ENCODE data around the gene NCK1.
"Not testable (repeated sequence)": the region's sequence is repeated elsewhere in the genome, so short reads cannot be mapped to it uniquely, and the experiment has no call there.

The NCK1 gene

DNA sequence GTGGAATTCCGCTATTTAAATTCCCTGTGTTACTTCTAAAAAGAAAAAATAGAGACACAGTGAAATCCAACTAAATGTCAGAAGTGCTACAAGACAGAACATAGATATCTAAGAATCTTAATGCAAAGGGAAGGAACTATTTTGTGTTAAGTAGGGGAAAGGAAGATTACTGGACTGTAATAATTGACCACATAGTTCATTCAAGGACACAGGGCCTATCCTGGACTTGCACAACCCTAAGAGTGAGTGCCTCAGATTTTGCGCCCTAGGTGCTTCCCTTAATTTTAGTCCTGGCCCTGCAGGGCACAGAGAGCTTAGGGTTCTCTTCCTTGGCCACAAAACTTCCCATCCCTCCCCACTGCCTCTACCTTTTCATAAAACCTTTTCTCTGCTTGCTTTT lies 92.2 kb downstream of the NCK1 start:
- Histone ChIP-seq H3K4me1 (ENCODE audit: insufficient read depth, low read length) (peaks cover 3% of the 10 kb centered on the region), H3K27me3 (ENCODE audit: control insufficient read depth in 1 of 2, insufficient read depth in 2 of 2, low read length in 2 of 2) (no peaks in the 10 kb centered on the region), H3K36me3 (ENCODE audit: insufficient read depth, low read length) (no peaks in the 10 kb centered on the region), H3K27ac (ENCODE audit: low read depth, low read length) (no peak overlapping the region), H3K9me3 (ENCODE audit: low read length) (no peaks in the 10 kb centered on the region), H3K9ac (ENCODE audit: low read length) (no peak overlapping the region), H3K4me3 (ENCODE audit: low read depth in 1 of 2, low read length in 2 of 2) (no peak overlapping the region)

GRCh38 chr3:136954980-136955780 lies 93.2 kb downstream of the NCK1 start:
- Histone ChIP-seq H3K9ac (ENCODE audit: low read length) (no peak overlapping the region), H3K27me3 (ENCODE audit: control insufficient read depth in 1 of 2, insufficient read depth in 2 of 2, low read length in 2 of 2) (no peaks in the 10 kb centered on the region), H3K4me3 (ENCODE audit: low read depth in 1 of 2, low read length in 2 of 2) (no peak overlapping the region), H3K36me3 (ENCODE audit: insufficient read depth, low read length) (no peaks in the 10 kb centered on the region), H3K27ac (ENCODE audit: low read depth, low read length) (no peak overlapping the region), H3K9me3 (ENCODE audit: low read length) (no peaks in the 10 kb centered on the region), H3K4me1 (ENCODE audit: insufficient read depth, low read length) (peaks cover 3% of the 10 kb centered on the region)

DNA sequence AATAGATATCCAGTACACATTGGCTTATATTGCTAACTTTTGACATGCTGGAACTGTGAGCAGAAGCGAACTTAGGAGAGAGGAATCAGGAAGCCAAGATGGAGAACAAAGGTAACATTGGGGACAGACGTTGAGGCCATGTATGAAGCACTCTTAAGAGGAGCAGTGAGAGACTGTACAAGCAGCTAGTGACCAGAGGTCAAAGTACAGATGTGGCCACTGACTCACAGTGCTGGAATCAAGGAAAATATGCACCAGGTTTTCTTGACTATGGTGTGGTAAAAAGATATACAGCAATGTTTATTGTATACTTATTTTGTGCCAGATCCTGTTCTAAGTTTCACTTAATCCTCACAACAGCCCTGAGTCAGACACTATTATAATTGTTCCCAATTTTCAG lies 93.8 kb downstream of the NCK1 start:
- Histone ChIP-seq H3K9me3 (ENCODE audit: low read length) (no peaks in the 10 kb centered on the region), H3K9ac (ENCODE audit: low read length) (no peak overlapping the region), H3K4me3 (ENCODE audit: low read depth in 1 of 2, low read length in 2 of 2) (no peak overlapping the region), H3K4me1 (ENCODE audit: insufficient read depth, low read length) (peaks cover 3% of the 10 kb centered on the region), H3K27ac (ENCODE audit: low read depth, low read length) (no peak overlapping the region), H3K36me3 (ENCODE audit: insufficient read depth, low read length) (no peaks in the 10 kb centered on the region), H3K27me3 (ENCODE audit: control insufficient read depth in 1 of 2, insufficient read depth in 2 of 2, low read length in 2 of 2) (no peaks in the 10 kb centered on the region)

- no peaks in the 10 kb centered on the region for H3K36me3 ChIP-seq (ENCODE audit: insufficient read depth, low read length)
- H3K9ac ChIP-seq (ENCODE audit: low read length) = no peak overlapping the region
- peaks cover 3% of the 10 kb centered on the region for H3K4me1 ChIP-seq (ENCODE audit: insufficient read depth, low read length)
- H3K27me3 ChIP-seq (ENCODE audit: control insufficient read depth in 1 of 2, insufficient read depth in 2 of 2, low read length in 2 of 2) = no peaks in the 10 kb centered on the region
- H3K27ac ChIP-seq (ENCODE audit: low read depth, low read length) = no peak overlapping the region
- no peaks in the 10 kb centered on the region for H3K9me3 ChIP-seq (ENCODE audit: low read length)
- no peak overlapping the region for H3K4me3 ChIP-seq (ENCODE audit: low read depth in 1 of 2, low read length in 2 of 2)
Measured at GRCh38 chr3:136956971-136957370, 95.0 kb downstream of the NCK1 start.

DNA sequence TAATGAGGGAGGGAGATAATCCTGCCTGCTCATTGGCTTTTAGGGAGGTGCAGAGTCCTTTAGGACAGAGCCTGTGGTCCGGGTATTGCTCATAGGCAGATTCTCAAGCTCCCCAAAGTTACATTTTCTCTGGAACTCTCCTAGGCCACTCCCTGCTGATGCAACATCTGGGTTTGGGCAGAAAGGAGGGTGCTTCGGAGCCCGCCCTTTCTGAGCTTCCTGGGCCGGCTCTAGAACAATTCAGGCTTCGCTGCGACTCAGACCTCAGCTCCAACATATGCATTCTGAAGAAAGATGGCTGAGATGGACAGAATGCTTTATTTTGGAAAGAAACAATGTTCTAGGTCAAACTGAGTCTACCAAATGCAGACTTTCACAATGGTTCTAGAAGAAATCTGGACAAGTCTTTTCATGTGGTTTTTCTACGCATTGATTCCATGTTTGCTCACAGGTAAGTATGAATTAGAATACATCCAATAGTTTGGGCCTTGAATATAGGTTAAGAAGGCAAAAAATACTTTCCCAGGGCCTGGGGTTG lies 95.8 kb downstream of the NCK1 start, which contains the start of gene IL20RB:
Gene IL20RB, plus strand, starts transcription at position 233 of the 538 bp plus-strand sequence. Its CDS starts 131 bp downstream, at position 364.
- Histone ChIP-seq H3K4me3 (ENCODE audit: low read depth in 1 of 2, low read length in 2 of 2) (no peak within 1 kb of the TSS), H3K4me1 (ENCODE audit: insufficient read depth, low read length) (peaks cover 3% of the 10 kb centered on the region), H3K9me3 (ENCODE audit: low read length) (no peaks in the 10 kb centered on the region), H3K27ac (ENCODE audit: low read depth, low read length) (no peak within 1 kb of the TSS), H3K27me3 (ENCODE audit: control insufficient read depth in 1 of 2, insufficient read depth in 2 of 2, low read length in 2 of 2) (no peaks in the 10 kb centered on the region), H3K36me3 (ENCODE audit: insufficient read depth, low read length) (no peaks in the 10 kb centered on the region), H3K9ac (ENCODE audit: low read length) (no peak within 1 kb of the TSS)

DNA sequence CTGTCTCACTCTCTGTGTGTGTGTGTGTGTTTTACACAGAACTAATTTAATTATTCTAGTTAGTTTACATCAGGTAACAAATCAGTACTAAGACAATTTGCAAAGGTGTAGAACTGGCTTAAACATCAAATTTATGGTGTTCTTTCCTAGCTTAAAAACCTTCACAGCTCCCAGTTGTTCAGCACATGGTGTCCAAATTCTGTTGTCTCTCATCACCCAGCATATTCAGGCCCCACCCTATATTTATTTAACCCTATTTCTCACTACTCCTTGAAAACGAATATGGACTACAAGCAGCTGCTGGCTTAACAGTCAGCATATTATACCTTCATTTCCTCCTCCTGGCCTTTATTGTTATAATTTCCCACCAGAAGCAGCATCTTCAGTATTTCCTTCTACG lies 96.9 kb downstream of the NCK1 start:
- Histone ChIP-seq H3K4me3 (ENCODE audit: low read depth in 1 of 2, low read length in 2 of 2) (no peak overlapping the region), H3K27me3 (ENCODE audit: control insufficient read depth in 1 of 2, insufficient read depth in 2 of 2, low read length in 2 of 2) (no peaks in the 10 kb centered on the region), H3K9ac (ENCODE audit: low read length) (no peak overlapping the region), H3K27ac (ENCODE audit: low read depth, low read length) (no peak overlapping the region), H3K36me3 (ENCODE audit: insufficient read depth, low read length) (no peaks in the 10 kb centered on the region), H3K4me1 (ENCODE audit: insufficient read depth, low read length) (peaks cover 3% of the 10 kb centered on the region), H3K9me3 (ENCODE audit: low read length) (no peaks in the 10 kb centered on the region)

DNA sequence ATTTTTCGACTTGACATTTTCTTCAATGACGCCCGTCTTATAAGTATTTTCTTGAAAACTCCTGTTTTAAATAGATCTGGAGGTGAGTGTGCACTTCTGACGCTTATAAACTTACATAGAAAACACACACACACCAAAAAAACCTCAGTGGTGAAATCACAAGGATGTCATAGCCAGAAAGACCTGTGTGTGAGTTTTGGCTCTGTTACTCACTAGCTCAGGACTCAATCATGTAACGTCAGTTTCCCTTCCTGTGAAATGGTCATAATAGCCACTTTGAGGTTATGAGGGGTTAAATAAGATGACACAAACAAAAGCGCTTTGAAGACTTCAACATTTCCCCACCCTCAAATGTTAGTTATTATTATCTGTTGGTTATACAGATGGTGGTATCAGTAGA lies 97.6 kb downstream of the NCK1 start:
- peaks cover 3% of the 10 kb centered on the region for H3K4me1 ChIP-seq (ENCODE audit: insufficient read depth, low read length)
- no peaks in the 10 kb centered on the region for H3K27me3 ChIP-seq (ENCODE audit: control insufficient read depth in 1 of 2, insufficient read depth in 2 of 2, low read length in 2 of 2)
- H3K9ac ChIP-seq (ENCODE audit: low read length) = no peak overlapping the region
- no peaks in the 10 kb centered on the region for H3K9me3 ChIP-seq (ENCODE audit: low read length)
- no peak overlapping the region for H3K4me3 ChIP-seq (ENCODE audit: low read depth in 1 of 2, low read length in 2 of 2)
- H3K27ac ChIP-seq (ENCODE audit: low read depth, low read length) = no peak overlapping the region
- no peaks in the 10 kb centered on the region for H3K36me3 ChIP-seq (ENCODE audit: insufficient read depth, low read length)

GRCh38 chr3:136960838-136961836 lies 99.1 kb downstream of the NCK1 start:
- no peaks in the 10 kb centered on the region for H3K36me3 ChIP-seq (ENCODE audit: insufficient read depth, low read length)
- no peak overlapping the region for H3K4me3 ChIP-seq (ENCODE audit: low read depth in 1 of 2, low read length in 2 of 2)
- no peaks in the 10 kb centered on the region for H3K9me3 ChIP-seq (ENCODE audit: low read length)
- H3K27me3 ChIP-seq (ENCODE audit: control insufficient read depth in 1 of 2, insufficient read depth in 2 of 2, low read length in 2 of 2) = no peaks in the 10 kb centered on the region
- no peak overlapping the region for H3K27ac ChIP-seq (ENCODE audit: low read depth, low read length)
- H3K4me1 ChIP-seq (ENCODE audit: insufficient read depth, low read length) = no peaks in the 10 kb centered on the region
- H3K9ac ChIP-seq (ENCODE audit: low read length) = no peak overlapping the region

DNA sequence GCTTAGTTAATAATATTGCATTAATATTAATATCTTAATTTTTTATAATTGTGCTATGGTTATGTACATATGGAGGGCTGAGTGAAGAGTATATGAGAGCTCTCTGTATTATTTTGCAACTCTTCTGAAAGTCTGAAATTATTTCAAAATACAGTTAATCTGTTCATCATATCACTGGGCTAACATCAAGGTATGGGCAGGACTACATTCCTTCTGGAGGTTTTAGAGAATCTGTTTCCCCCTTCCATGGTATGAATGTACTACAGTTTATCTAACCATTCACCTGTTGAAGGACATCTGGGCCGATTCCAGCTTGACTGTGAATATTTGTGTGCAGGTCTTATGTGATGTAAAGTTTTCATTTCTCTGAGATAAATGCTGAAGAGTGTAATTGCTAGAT lies 100.9 kb downstream of the NCK1 start:
- Histone ChIP-seq H3K27ac (ENCODE audit: low read depth, low read length) (no peak overlapping the region), H3K9me3 (ENCODE audit: low read length) (no peaks in the 10 kb centered on the region), H3K27me3 (ENCODE audit: control insufficient read depth in 1 of 2, insufficient read depth in 2 of 2, low read length in 2 of 2) (no peaks in the 10 kb centered on the region), H3K4me1 (ENCODE audit: insufficient read depth, low read length) (no peaks in the 10 kb centered on the region), H3K36me3 (ENCODE audit: insufficient read depth, low read length) (no peaks in the 10 kb centered on the region), H3K9ac (ENCODE audit: low read length) (no peak overlapping the region), H3K4me3 (ENCODE audit: low read depth in 1 of 2, low read length in 2 of 2) (no peak overlapping the region)

DNA sequence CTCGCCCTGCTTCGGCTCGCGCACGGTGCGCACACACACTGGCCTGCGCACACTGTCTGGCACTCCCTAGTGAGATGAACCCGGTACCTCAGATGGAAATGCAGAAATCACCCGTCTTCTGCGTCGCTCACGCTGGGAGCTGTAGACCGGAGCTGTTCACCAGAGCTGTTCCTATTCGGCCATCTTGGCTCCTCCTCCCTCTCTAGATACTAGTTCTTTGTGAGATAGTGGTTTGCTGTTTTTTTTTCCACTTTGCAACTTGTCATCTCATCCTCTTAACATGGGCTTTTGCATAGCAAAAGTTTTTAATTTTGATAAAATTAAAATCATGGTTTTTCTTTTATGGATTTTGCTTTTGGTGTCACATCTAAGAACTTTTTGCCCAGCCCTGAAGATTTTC lies 107.5 kb downstream of the NCK1 start:
- H3K27me3 ChIP-seq (ENCODE audit: control insufficient read depth in 1 of 2, insufficient read depth in 2 of 2, low read length in 2 of 2); H3K4me1 ChIP-seq (ENCODE audit: insufficient read depth, low read length); H3K27ac ChIP-seq (ENCODE audit: low read depth, low read length); H3K9ac ChIP-seq (ENCODE audit: low read length); H3K36me3 ChIP-seq (ENCODE audit: insufficient read depth, low read length); H3K4me3 ChIP-seq (ENCODE audit: low read depth in 1 of 2, low read length in 2 of 2); H3K9me3 ChIP-seq (ENCODE audit: low read length): not testable (repeated sequence)

- Histone ChIP-seq H3K4me3 (ENCODE audit: low read depth in 1 of 2, low read length in 2 of 2) (no peak overlapping the region), H3K27me3 (ENCODE audit: control insufficient read depth in 1 of 2, insufficient read depth in 2 of 2, low read length in 2 of 2) (no peaks in the 10 kb centered on the region), H3K4me1 (ENCODE audit: insufficient read depth, low read length) (no peaks in the 10 kb centered on the region), H3K9me3 (ENCODE audit: low read length) (no peaks in the 10 kb centered on the region), H3K27ac (ENCODE audit: low read depth, low read length) (no peak overlapping the region), H3K36me3 (ENCODE audit: insufficient read depth, low read length) (no peaks in the 10 kb centered on the region), H3K9ac (ENCODE audit: low read length) (no peak overlapping the region)
Measured at GRCh38 chr3:136973352-136973751, 111.3 kb downstream of the NCK1 start.
